LoVo (cell line): ENCODE data around the gene KRTAP5-11.
A peak's percentile ranks its signal among the peaks of the same experiment; 100 is the strongest.
"Not testable (repeated sequence)": the region's sequence is repeated elsewhere in the genome, so short reads cannot be mapped to it uniquely, and the experiment has no call there.

ENCODE experiments used
- DNase-seq: peaks from one replicate; pipeline ENCODE4 v3.0.0-alpha.2; 2016; ENCODE audit warnings: low spot score

Gene KRTAP5-11

GRCh38 chr11:71580057-71581003 lies 2.3 kb downstream of the KRTAP5-11 start:
- DNase-seq = peak; percentile 63

- DNase-seq = not testable (repeated sequence)
Observed at GRCh38 chr11:71579513-71579912, 3.2 kb downstream of the KRTAP5-11 start.

GRCh38 chr11:71577469-71578004 lies 5.1 kb downstream of the KRTAP5-11 start:
- no peak for DNase-seq

- not testable (repeated sequence) for DNase-seq
Observed at GRCh38 chr11:71576688-71577465, 5.8 kb downstream of the KRTAP5-11 start.

- no peak for DNase-seq
Observed at GRCh38 chr11:71575723-71576424, 6.8 kb downstream of the KRTAP5-11 start.

DNA sequence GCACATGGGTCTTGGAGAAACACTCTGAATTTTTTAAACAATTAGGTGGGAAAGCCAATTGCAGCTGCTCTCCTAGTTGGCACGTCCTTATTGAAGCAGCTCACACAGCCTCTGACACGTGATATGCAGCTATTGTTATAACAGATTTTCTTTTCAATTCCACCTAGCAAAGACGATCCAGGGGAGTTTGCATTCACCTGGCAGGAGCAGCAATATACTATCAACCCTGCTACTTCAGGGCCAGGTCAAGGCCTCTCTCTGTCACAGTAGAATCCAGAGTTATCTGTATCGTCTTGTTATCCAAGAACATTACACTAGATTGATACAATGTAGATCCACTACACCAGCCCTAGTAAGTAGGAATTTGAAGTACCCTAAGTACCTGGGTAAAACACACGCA lies 8.3 kb downstream of the KRTAP5-11 start:
- no peak for DNase-seq

DNA sequence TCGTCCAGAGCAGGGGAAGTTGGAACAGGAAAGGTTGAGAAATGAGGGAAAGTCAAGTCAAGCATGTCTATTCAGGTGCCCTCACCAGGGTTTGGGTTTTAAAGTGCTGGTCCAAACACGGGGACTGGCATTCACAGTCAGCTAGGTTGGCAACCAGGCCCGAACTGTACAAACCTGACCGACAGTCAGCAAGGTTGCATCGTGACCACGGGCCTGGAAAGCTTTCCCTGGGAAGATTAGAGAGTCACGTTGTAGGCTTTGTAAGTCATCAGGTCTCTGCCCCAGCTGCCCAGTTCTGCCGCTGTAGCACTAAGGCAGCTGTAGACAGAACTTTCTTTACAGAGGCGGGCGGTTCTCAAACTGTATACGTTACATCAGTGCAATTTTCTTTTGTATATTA lies 9.9 kb downstream of the KRTAP5-11 start:
- no peak for DNase-seq

DNA sequence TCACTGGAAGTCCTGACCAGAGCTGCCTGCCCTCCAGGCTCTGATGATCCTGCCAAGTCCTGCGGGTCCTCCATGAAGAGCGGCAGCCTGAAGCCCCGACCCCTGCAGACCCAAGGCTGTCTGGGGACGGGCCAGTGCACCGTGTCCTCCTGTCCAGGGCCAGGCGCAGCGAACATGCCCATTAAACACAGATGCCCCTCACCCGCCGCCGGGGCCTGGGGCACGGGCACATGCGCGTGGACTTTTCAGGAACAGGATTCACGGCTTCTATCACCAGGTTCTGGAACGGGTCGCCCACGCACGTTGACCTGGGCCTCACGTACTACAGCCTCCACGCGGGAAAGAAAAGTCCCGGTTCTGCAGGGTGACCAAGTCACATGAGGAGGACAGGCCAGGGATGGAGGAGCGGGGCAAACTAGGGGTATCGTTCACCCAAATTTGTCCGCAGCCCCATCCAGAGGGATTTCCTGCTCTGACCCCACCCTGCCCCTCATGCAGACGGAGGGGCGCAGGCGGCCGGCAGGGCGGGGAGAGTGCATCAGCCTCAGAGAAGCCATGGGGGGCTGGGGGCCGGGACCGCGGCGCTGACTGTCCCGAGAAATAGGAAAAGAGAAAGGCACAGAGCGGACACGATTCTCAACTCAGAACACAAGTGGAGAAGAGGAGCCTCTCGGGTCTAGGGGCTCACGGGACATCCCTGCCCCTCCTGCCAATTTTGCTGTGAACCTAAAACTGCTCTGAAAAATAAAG lies 11.4 kb downstream of the KRTAP5-11 start:
- DNase-seq = not testable (repeated sequence)

GRCh38 chr11:71568704-71569349 lies 13.8 kb downstream of the KRTAP5-11 start:
- no peak for DNase-seq

- DNase-seq = not testable (repeated sequence)
Observed at GRCh38 chr11:71567633-71568032, 15.0 kb downstream of the KRTAP5-11 start.

DNA sequence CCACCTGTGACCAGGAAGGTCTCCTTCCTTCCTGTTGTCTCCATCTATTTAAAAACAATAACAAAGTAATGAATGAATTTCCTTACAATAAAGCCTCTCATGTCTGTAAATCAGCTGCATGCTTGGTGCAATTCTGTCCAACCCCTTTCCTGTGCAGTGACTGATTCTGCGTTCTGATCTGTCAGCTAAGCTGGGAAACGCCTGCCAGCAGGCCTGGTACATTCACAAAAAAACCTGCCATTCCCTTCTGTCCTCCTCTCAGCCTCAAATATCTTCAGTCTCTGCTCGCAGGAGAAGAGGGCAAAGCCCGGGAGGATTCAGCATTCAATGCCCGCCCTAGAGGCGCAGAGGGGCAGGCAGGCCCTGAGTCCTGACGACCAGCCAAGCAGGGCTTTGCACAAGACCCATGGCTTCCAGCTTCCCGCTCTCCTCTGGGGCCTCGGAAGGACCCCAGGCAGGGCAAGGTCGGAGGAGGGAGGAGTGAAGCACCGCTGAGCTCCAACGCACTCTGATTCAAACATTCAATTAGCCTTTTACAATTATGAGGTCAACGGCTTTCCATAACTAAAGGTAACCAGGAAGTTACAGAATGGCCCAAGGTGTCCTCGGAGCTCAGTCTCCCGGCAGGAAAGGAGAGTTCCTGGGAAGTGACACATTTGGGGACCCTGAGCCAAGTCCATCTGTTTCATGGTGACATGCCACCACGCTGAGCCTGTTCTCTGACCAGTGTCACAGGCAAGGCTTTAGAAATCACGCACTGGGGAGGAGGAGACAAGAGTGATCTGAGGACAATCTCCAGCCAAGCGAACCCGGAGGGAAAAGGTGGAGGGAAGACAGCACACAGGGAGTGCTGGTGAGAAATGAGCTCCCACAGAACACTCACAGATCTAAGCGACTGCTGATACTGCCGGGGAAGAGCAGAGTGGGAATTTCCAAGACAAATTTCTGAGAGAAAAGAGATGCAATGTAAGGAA lies 15.8 kb downstream of the KRTAP5-11 start:
- not testable (repeated sequence) for DNase-seq

DNA sequence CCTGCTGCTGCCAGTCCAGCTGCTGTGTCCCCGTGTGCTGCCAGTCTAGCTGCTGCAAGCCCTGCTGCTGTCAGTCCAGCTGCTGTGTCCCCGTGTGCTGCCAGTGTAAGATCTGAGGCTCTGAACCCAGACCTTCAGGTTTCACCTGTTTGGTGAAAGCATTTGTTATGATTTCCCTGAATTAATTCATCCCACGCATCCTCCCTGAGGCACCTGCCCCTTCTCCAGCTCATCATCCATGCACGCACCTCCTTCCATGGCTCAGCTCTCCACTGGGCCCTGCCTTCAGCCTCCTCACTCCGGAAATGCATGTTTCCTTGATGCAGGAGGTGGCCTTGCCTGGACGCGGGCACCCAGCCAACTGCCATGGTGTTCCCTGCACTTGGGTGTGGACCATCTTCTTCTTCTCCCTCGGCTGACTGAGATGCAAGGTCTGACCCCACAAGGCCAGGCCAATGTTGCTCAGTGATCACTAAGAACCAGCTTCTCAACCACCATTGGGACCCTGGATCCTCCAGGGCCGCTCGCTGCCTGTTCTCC lies 16.5 kb downstream of the KRTAP5-11 start:
- no peak for DNase-seq

DNA sequence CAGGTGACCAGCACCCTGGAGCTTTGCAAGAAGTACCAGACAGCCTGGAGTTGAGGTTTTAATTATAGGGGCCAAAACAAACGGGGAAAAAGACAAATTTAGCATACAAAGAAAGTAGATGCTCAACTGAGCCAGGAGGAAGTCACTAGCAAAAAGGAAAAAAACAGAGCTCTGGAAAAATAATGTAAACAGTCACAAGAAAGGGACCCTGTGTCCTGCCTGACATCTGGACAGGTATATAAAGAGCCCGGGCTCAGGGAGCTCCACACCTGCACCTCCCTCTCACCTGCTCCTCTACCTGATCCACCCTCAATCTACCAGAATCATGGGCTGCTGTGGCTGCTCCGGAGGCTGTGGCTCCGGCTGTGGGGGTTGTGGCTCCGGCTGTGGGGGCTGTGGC lies 17.4 kb downstream of the KRTAP5-11 start, which contains the start of gene KRTAP5-10:
Gene KRTAP5-10, plus strand, starts transcription at position 301 of the 400 bp plus-strand sequence. Its CDS starts 25 bp downstream, at position 326.
- DNase-seq = no peak

DNA sequence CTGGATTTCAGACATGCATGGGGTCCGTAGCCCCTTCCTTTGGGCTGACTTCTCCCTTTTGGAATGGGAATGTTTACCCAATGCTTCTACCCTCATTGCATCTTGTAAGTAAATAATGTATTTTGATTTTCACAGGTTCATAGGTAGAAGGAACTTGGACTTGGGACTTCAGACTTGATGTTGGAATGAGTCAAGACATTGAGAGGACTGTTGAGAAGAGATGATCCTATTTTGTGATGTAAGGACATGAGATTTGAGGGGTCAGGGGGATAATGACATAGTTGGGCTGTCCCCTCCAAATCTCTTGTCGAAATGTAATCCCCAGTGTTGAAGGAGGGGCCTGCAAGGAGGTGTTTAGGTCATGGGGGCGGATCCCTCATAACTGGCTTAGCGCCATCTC lies 18.2 kb downstream of the KRTAP5-11 start:
- DNase-seq = no peak

GRCh38 chr11:71563406-71563805 lies 19.3 kb downstream of the KRTAP5-11 start:
- peak; percentile 34 for DNase-seq

- DNase-seq = peak; percentile 11
Observed at GRCh38 chr11:71562120-71562519, 20.6 kb downstream of the KRTAP5-11 start.

DNA sequence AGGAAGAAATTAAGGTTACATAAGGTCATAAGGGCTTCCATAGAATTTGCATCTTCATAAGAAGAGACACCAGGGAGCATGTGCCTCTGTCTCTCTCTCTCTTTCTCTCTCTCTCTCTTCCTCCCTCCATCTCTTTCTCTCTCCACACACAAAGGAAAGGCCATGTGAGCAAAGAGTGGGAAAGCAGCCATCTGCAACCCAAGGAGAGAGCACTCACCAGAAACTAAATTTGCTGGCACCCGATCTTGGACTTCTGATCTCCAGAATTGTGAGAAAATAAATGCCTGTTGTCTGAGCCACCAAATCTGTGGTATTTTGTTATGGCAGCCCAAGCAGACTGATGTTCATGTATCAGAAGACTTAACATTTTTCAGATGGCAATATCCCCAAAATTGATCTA lies 23.7 kb downstream of the KRTAP5-11 start:
- DNase-seq = no peak

DNA sequence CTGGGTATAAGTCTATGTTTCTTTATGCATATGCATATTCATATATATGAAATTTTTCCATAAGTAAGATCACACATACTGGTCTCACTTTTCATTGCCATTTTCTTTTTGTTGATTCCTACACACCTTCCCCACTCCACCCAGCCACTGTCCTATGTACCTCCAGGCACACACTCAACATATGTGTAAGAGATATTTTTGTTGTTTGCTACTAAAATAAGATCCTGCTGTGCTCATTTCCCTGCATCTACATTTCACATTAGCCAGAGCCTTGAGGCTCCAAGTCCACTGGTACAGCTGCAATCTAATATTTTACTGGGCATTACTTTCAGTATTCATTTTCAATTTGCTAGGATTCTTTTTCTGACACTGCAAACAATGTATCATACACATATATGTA lies 25.4 kb downstream of the KRTAP5-11 start:
- no peak for DNase-seq

GRCh38 chr11:71556018-71556417 lies 26.7 kb downstream of the KRTAP5-11 start:
- DNase-seq = no peak
